ENCODE measurements around the gene SSH3. TPM values are rescaled to one million over a fixed set of nuclear protein-coding genes. Genes with fewer than 3 reads are reported as not detected.
A peak's percentile ranks its signal among the peaks of the same experiment; 100 is the strongest.

The SSH3 gene
- polyA plus RNA-seq, 1 donor from 2014 or later = 0.89 TPM

DNA sequence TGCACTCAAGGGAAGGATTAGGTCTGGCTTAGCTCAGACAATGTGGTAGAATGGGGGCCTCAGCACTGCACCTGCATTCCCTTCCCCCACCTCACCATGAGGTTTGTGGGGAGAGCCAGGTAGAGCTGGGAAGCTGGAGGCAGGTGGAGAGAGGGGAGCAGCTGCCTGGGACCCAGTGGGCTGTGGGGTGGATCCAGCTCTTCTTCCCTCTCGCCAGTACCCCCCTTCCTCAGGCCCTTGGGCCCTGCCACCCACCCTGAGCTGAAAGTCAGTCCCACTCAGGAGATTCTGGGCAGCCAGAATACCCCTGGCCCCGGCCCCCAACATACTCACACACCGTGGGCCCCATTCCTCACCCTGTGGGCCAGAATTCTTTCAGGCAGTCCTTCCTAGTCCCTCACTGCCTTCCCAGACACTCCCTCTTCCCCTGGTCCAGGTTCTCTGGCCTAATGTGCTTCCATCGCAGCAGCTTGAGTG lies 53.1 kb downstream of the SSH3 start:
- no peaks in the 10 kb centered on the region for H3K9me2 ChIP-seq (ENCODE audit: insufficient read depth, low read length)

DNA sequence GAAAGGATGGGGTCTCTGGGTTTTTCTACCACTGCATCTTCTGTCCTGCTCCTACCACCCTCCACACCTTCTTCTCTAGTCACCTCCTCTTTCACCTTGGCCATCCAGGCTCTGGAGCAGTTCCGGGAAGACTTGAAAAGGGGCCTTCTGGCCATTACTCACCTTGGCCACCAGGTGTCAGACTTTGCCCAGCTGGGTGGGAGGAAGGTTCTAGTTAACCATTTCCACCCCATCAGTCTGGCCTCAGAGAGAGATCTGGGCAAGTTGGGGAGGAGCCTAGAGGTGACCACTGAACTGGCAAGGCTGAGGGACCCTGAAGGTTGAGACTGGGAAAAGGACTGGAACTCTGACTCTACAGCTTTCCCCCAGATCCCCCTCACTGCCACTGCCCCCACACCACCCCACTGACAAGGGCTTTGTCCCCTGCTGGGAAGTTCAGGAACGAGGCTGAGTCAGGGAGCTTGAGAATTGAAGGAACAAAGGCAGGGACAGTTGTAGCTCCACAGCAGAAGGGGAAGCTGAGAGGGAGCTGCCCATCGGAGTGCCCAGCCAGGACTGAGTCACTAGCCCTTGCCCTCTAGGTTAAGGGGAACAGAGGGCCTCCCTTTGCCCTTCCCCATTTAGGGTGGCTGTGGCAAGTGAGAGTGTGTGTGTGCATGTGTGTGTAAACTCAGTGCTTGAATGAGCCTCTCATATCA lies 53.7 kb downstream of the SSH3 start:
- no peak overlapping the region for H3K9ac ChIP-seq (ENCODE audit: low read length)
- H3K9me2 ChIP-seq (ENCODE audit: insufficient read depth, low read length) = no peaks in the 10 kb centered on the region
- no peaks in the 10 kb centered on the region for H3K27me3 ChIP-seq (ENCODE audit: insufficient read depth, low read depth, low read length)
- no peaks in the 10 kb centered on the region for H3K79me2 ChIP-seq (replicated peaks; ENCODE audit: insufficient read depth, low read length)
- no peaks in the 10 kb centered on the region for H3K36me3 ChIP-seq (ENCODE audit: insufficient read depth, low read length)
- no peak overlapping the region for H3K4me2 ChIP-seq (ENCODE audit: low read length)
- TF ChIP-seq RAD21 (conservative IDR thresholded peaks at IDR 0.05) = peak; percentile 83
- TF ChIP-seq SMC3 (conservative IDR thresholded peaks at IDR 0.05; ENCODE audit: poor library complexity) = peak; percentile 92
- no peak for TF ChIP-seq TAF1 (IDR thresholded peaks at IDR 0.05; ENCODE audit: low read depth)
- TF ChIP-seq, protein P1, sequence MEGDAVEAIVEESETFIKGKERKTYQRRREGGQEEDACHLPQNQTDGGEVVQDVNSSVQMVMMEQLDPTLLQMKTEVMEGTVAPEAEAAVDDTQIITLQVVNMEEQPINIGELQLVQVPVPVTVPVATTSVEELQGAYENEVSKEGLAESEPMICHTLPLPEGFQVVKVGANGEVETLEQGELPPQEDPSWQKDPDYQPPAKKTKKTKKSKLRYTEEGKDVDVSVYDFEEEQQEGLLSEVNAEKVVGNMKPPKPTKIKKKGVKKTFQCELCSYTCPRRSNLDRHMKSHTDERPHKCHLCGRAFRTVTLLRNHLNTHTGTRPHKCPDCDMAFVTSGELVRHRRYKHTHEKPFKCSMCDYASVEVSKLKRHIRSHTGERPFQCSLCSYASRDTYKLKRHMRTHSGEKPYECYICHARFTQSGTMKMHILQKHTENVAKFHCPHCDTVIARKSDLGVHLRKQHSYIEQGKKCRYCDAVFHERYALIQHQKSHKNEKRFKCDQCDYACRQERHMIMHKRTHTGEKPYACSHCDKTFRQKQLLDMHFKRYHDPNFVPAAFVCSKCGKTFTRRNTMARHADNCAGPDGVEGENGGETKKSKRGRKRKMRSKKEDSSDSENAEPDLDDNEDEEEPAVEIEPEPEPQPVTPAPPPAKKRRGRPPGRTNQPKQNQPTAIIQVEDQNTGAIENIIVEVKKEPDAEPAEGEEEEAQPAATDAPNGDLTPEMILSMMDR (IDR thresholded peaks at IDR 0.05; ENCODE audit: poor library complexity, severe bottlenecking) = peak; percentile 88
- H3K9me3 ChIP-seq (ENCODE audit: low read length) = no peaks in the 10 kb centered on the region
- no peaks in the 10 kb centered on the region for H4K20me1 ChIP-seq (ENCODE audit: insufficient read depth)
- H3K4me3 ChIP-seq (ENCODE audit: low read length) = no peak overlapping the region
- H3K27ac ChIP-seq (ENCODE audit: low read length) = no peak overlapping the region
- no peaks in the 10 kb centered on the region for H3F3A ChIP-seq (ENCODE audit: insufficient read depth, low read length, poor library complexity, severe bottlenecking)
- no peak overlapping the region for H2AFZ ChIP-seq (ENCODE audit: low read depth, low read length)

More for the DNA sequence above, 53.1 kb downstream of the SSH3 start:
- TF ChIP-seq POLR2AphosphoS5 (IDR thresholded peaks at IDR 0.05) (no peak), TAF1 (IDR thresholded peaks at IDR 0.05; ENCODE audit: low read depth) (no peak), EP300 (conservative IDR thresholded peaks at IDR 0.05; ENCODE audit: poor library complexity, severe bottlenecking) (no peak), MXI1 (conservative IDR thresholded peaks at IDR 0.05; ENCODE audit: poor library complexity, severe bottlenecking) (no peak), EZH2 (IDR thresholded peaks at IDR 0.05; ENCODE audit: borderline replicate concordance, insufficient read depth, low read length, poor library complexity, severe bottlenecking) (no peak), SMC3 (conservative IDR thresholded peaks at IDR 0.05; ENCODE audit: poor library complexity) (no peak), RAD21 (conservative IDR thresholded peaks at IDR 0.05) (no peak)
- TF ChIP-seq, protein P2, sequence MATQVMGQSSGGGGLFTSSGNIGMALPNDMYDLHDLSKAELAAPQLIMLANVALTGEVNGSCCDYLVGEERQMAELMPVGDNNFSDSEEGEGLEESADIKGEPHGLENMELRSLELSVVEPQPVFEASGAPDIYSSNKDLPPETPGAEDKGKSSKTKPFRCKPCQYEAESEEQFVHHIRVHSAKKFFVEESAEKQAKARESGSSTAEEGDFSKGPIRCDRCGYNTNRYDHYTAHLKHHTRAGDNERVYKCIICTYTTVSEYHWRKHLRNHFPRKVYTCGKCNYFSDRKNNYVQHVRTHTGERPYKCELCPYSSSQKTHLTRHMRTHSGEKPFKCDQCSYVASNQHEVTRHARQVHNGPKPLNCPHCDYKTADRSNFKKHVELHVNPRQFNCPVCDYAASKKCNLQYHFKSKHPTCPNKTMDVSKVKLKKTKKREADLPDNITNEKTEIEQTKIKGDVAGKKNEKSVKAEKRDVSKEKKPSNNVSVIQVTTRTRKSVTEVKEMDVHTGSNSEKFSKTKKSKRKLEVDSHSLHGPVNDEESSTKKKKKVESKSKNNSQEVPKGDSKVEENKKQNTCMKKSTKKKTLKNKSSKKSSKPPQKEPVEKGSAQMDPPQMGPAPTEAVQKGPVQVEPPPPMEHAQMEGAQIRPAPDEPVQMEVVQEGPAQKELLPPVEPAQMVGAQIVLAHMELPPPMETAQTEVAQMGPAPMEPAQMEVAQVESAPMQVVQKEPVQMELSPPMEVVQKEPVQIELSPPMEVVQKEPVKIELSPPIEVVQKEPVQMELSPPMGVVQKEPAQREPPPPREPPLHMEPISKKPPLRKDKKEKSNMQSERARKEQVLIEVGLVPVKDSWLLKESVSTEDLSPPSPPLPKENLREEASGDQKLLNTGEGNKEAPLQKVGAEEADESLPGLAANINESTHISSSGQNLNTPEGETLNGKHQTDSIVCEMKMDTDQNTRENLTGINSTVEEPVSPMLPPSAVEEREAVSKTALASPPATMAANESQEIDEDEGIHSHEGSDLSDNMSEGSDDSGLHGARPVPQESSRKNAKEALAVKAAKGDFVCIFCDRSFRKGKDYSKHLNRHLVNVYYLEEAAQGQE (IDR thresholded peaks at IDR 0.05; ENCODE audit: borderline replicate concordance) = no peak
- TF ChIP-seq, protein P1 (IDR thresholded peaks at IDR 0.05; ENCODE audit: poor library complexity, severe bottlenecking) = no peak
- H2AFZ ChIP-seq (ENCODE audit: low read depth, low read length) = no peak overlapping the region
- H3K4me3 ChIP-seq (ENCODE audit: low read length) = no peak overlapping the region
- no peaks in the 10 kb centered on the region for H3F3A ChIP-seq (ENCODE audit: insufficient read depth, low read length, poor library complexity, severe bottlenecking)
- no peak overlapping the region for H3K27ac ChIP-seq (ENCODE audit: low read length)
- no peaks in the 10 kb centered on the region for H4K20me1 ChIP-seq (ENCODE audit: insufficient read depth)
- H3K79me2 ChIP-seq (replicated peaks; ENCODE audit: insufficient read depth, low read length) = no peaks in the 10 kb centered on the region
- no peaks in the 10 kb centered on the region for H3K9me3 ChIP-seq (ENCODE audit: low read length)
- H3K27me3 ChIP-seq (ENCODE audit: insufficient read depth, low read depth, low read length) = no peaks in the 10 kb centered on the region
- no peaks in the 10 kb centered on the region for H3K36me3 ChIP-seq (ENCODE audit: insufficient read depth, low read length)
- H3K4me2 ChIP-seq (ENCODE audit: low read length) = no peak overlapping the region
- no peak overlapping the region for H3K9ac ChIP-seq (ENCODE audit: low read length)

Data from neural cell (in vitro differentiated cells).